Neural progenitor cell (in vitro differentiated cells): Measurements from ENCODE around the gene PEX26. TPM values are rescaled to one million over a fixed set of nuclear protein-coding genes. Genes with fewer than 3 reads are reported as not detected.

Source experiments
- DNase-seq: peaks from one replicate; pipeline ENCODE4 v3.0.0-alpha.2; 2016; ENCODE audit warnings: low spot score
- H2AFZ ChIP-seq: fragments of 200-600 bp; sonication (generic); replicated peaks from 2 replicates; pipeline ENCODE4 v1.6.1; 2016; ENCODE audit warnings: antibody characterized with exemption
- H3F3A ChIP-seq: fragments of 200-600 bp; sonication (generic); 2 replicates; pipeline ENCODE4 v1.6.1; 2016; ENCODE audit warnings: antibody characterized with exemption, low read depth
- H3K27ac ChIP-seq: fragments of 200-600 bp; sonication (generic); 2 replicates; pipeline ENCODE4 v1.5.1; 2016; ENCODE audit warnings: mild to moderate bottlenecking
- H3K27me3 ChIP-seq: fragments of 200-600 bp; sonication (generic); 2 replicates; pipeline ENCODE4 v1.6.1; 2016; ENCODE audit warnings: mild to moderate bottlenecking, moderate library complexity
- H3K36me3 ChIP-seq: fragments of 200-600 bp; sonication (generic); 2 replicates; pipeline ENCODE4 v1.5.1; 2016
- H3K4me1 ChIP-seq: fragments of 200-600 bp; sonication (generic); 2 replicates; pipeline ENCODE4 v1.6.1; 2016; ENCODE audit warnings: mixed run types
- H3K4me2 ChIP-seq: fragments of 200-600 bp; sonication (generic); 2 replicates; pipeline ENCODE4 v1.6.1; 2016
- H3K4me3 ChIP-seq: fragments of 200-600 bp; sonication (generic); 2 replicates; pipeline ENCODE4 v1.5.1; 2016
- H3K79me2 ChIP-seq: fragments of 200-600 bp; sonication (generic); 2 replicates; pipeline ENCODE4 v1.6.1; 2016; ENCODE audit warnings: low read depth
- H3K9ac ChIP-seq: fragments of 200-600 bp; sonication (generic); 2 replicates; pipeline ENCODE4 v1.6.1; 2016
- H3K9me3 ChIP-seq: fragments of 200-600 bp; sonication (generic); 2 replicates; pipeline ENCODE4 v1.5.1; 2016; ENCODE audit warnings: low read depth
- H4K20me1 ChIP-seq: fragments of 200-600 bp; sonication (generic); 2 replicates; pipeline ENCODE4 v1.6.1; 2016; ENCODE audit warnings: low read depth
- H3K27ac Mint-ChIP-seq: 3 replicates; pipeline ENCODE4 v1.8.0; 2021; ENCODE audit warnings: mixed read lengths
- H3K27me3 Mint-ChIP-seq: 2 replicates; pipeline ENCODE4 v1.8.0; 2022; ENCODE audit warnings: low read depth, mild to moderate bottlenecking, inconsistent platforms, moderate library complexity, mixed read lengths; ENCODE audit not compliant: insufficient read depth
- H3K36me3 Mint-ChIP-seq: 3 replicates; pipeline ENCODE4 v1.8.0; 2021; ENCODE audit warnings: mixed read lengths
- H3K4me1 Mint-ChIP-seq: 3 replicates; pipeline ENCODE4 v1.8.0; 2021; ENCODE audit warnings: mixed read lengths
- H3K4me3 Mint-ChIP-seq: 3 replicates; pipeline ENCODE4 v1.8.0; 2021; ENCODE audit warnings: mild to moderate bottlenecking, moderate library complexity, mixed read lengths
- H3K9me3 Mint-ChIP-seq: 3 replicates; pipeline ENCODE4 v1.8.0; 2020; ENCODE audit warnings: mixed read lengths
- CTCF ChIP-seq: fragments of 200-600 bp; sonication (generic); IDR thresholded peaks from 2 replicates; pipeline ENCODE4 v1.5.1; 2017; ENCODE audit warnings: antibody characterized with exemption, mild to moderate bottlenecking
- EZH2 ChIP-seq: fragments of 200-600 bp; sonication (generic); IDR thresholded peaks from 2 replicates; pipeline ENCODE4 v1.6.1; 2017; ENCODE audit warnings: antibody characterized with exemption, mild to moderate bottlenecking, moderate library complexity
- EZH2phosphoT487 ChIP-seq: fragments of 200-600 bp; sonication (generic); IDR thresholded peaks from 2 replicates; pipeline ENCODE4 v1.6.1; 2017; ENCODE audit warnings: antibody characterized with exemption
- small RNA-seq: library from RNA; depleted of rRNA; stranded (forward); fragments of <200 nt; gene quantifications from one replicate; pipeline ENCODE3, GENCODE V24; 2015
- total RNA-seq: library from RNA; depleted of rRNA; stranded (reverse); fragments of >200 nt; gene quantifications from 2 replicates; pipeline ENCODE4 v1.2.3, GENCODE V29; 2015; ENCODE audit warnings: low replicate concordance

Gene PEX26
- total RNA-seq, 1 donor from 2014 or later = 22.9 TPM

- no peak for DNase-seq
- H3K4me3 Mint-ChIP-seq = no peak overlapping the region
- H3K4me2 ChIP-seq = no peak overlapping the region
- no peak overlapping the region for H3K4me3 ChIP-seq
- peaks cover 2% of the 10 kb centered on the region for H3K27me3 Mint-ChIP-seq
- H4K20me1 ChIP-seq = no peaks in the 10 kb centered on the region
- peak overlapping the region; percentile 46 for H2AFZ ChIP-seq
- TF ChIP-seq EZH2phosphoT487 = no peak
- TF ChIP-seq EZH2 = no peak
- TF ChIP-seq CTCF = no peak
- H3F3A ChIP-seq = peaks cover 15% of the 10 kb centered on the region
- H3K27ac ChIP-seq = no peak overlapping the region
- H3K27me3 ChIP-seq = peaks cover 44% of the 10 kb centered on the region
- no peaks in the 10 kb centered on the region for H3K9me3 ChIP-seq
- no peaks in the 10 kb centered on the region for H3K79me2 ChIP-seq
- no peaks in the 10 kb centered on the region for H3K36me3 ChIP-seq
- H3K4me1 Mint-ChIP-seq = peaks cover 4% of the 10 kb centered on the region
- no peaks in the 10 kb centered on the region for H3K4me1 ChIP-seq
- H3K27ac Mint-ChIP-seq = no peak overlapping the region
- peaks cover 5% of the 10 kb centered on the region for H3K9me3 Mint-ChIP-seq
- H3K9ac ChIP-seq = no peak overlapping the region
- peaks cover 1% of the 10 kb centered on the region for H3K36me3 Mint-ChIP-seq
Measured at GRCh38 chr22:18152519-18152918, 74.7 kb downstream of the PEX26 start.

- Histone ChIP-seq H3K27me3 (peaks cover 37% of the 10 kb centered on the region), H3F3A (peaks cover 14% of the 10 kb centered on the region), H3K9me3 (no peaks in the 10 kb centered on the region), H3K9ac (no peak overlapping the region), H2AFZ (no peak overlapping the region), H3K4me1 (no peaks in the 10 kb centered on the region), H3K4me2 (no peak overlapping the region), H3K4me3 (no peak overlapping the region), H3K36me3 (no peaks in the 10 kb centered on the region), H4K20me1 (no peaks in the 10 kb centered on the region), H3K79me2 (no peaks in the 10 kb centered on the region), H3K27ac (no peak overlapping the region)
- Mint-ChIP-seq H3K27ac (no peak overlapping the region), H3K36me3 (peaks cover 1% of the 10 kb centered on the region), H3K27me3 (peaks cover 2% of the 10 kb centered on the region), H3K4me1 (peaks cover 7% of the 10 kb centered on the region), H3K4me3 (no peak overlapping the region), H3K9me3 (peaks cover 3% of the 10 kb centered on the region)
- TF ChIP-seq CTCF = no peak
- TF ChIP-seq EZH2phosphoT487 = no peak
- no peak for TF ChIP-seq EZH2
- DNase-seq = no peak
Measured at GRCh38 chr22:18154821-18155390, 77.1 kb downstream of the PEX26 start.

Small RNA genes lying within 50 kb of the gene (small RNA-seq; reads per million reads assigned to genes)
- not detected for gene AC016027.5

Other genes starting within 250 kb of the PEX26 start
- gene MICAL3, start 53.4 kb upstream of the PEX26 start, total RNA-seq = 32.7 and 33.6 TPM in 2 replicates
- gene TUBA8, start 32.8 kb downstream of the PEX26 start, total RNA-seq = 0.09 and 0.39 TPM in 2 replicates
- gene USP18, start 72.2 kb downstream of the PEX26 start, total RNA-seq = 0.50 and 0.99 TPM in 2 replicates